Activated CD8-positive, alpha-beta T cell treated with anti-CD3 and anti-CD28 coated beads for 36 hours (primary cell): ENCODE results near the gene GIT2. TPM values are rescaled to one million over a fixed set of nuclear protein-coding genes. Genes with fewer than 3 reads are reported as not detected.
A peak's percentile ranks its signal among the peaks of the same experiment; 100 is the strongest.
"Not testable (repeated sequence)": the region's sequence is repeated elsewhere in the genome, so short reads cannot be mapped to it uniquely, and the experiment has no call there.

Source experiments
- ATAC-seq: fragments of 200-7000 bp; cut with Tn5 transposase; one replicate; pipeline ENCODE4 v1.10.0; 2021; ENCODE audit warnings: mild to moderate bottlenecking, moderate library complexity
- CTCF ChIA-PET: fragments of 350-600 bp; sonication (Branson Sonifier 250); formaldehyde crosslinking; loops from one replicate; lab custom pipeline; 2021; ENCODE audit warnings: antibody characterized with exemption; lab: Charles Lee
- POLR2A ChIA-PET: fragments of 350-600 bp; sonication (Branson Sonifier 250); formaldehyde crosslinking; loops from one replicate; lab custom pipeline; 2021; ENCODE audit warnings: antibody characterized with exemption; lab: Charles Lee
- DNase-seq: peaks from one replicate; pipeline ENCODE4 v3.0.0-alpha.2; 2020
- H3K27ac Mint-ChIP-seq: one replicate; pipeline ENCODE4 v1.8.0; 2021; ENCODE audit warnings: mild to moderate bottlenecking, mixed read lengths
- H3K27me3 Mint-ChIP-seq: one replicate; pipeline ENCODE4 v1.8.0; 2021; ENCODE audit warnings: mixed read lengths
- H3K36me3 Mint-ChIP-seq: one replicate; pipeline ENCODE4 v1.8.0; 2021; ENCODE audit warnings: low read depth, mixed read lengths
- H3K4me1 Mint-ChIP-seq: one replicate; pipeline ENCODE4 v1.8.0; 2021; ENCODE audit warnings: low read depth, mixed read lengths
- H3K4me3 Mint-ChIP-seq: one replicate; pipeline ENCODE4 v1.8.0; 2021; ENCODE audit warnings: mild to moderate bottlenecking, moderate library complexity, mixed read lengths
- H3K9me3 Mint-ChIP-seq: one replicate; pipeline ENCODE4 v1.8.0; 2021; ENCODE audit warnings: mixed read lengths
- intact Hi-C: fragments of 100-400 bp; cut with micrococcal nuclease; formaldehyde crosslinking; loops from one replicate; pipeline ENCODE4 v1.10.0; 2022
- total RNA-seq, 2 experiments: library from RNA; stranded (reverse); gene quantifications; one replicate each; pipeline ENCODE4 v1.2.3, GENCODE V29; 2021
- TF ChIP-seq, protein P1 (sequence below): fragments of 200-600 bp; IDR thresholded peaks from one replicate; pipeline ENCODE4 v1.8.0; 2022; ENCODE audit warnings: antibody characterized with exemption, mild to moderate bottlenecking

GIT2 gene
- total RNA-seq, 2 experiments from 2014 or later = 49.2 to 49.6 TPM

DNA sequence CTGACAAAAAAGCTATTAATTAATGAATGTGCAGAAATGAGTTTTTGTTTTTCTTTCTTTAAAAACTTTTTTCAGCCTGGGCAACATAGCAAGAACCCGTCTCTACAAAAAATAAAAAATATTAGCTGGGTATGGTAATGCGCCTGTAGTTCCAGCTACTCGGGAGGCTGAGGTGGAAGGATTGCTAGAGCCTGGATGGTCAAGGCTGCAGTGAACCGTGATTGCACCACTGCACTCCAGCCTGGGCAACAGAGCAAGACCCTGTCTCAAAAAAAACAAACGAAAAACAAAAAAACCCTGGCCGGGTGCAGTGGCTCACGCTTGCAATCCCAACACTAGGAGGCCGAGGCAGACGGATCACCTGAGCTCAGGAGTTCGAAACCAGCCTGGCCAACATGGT is 7.9 kb downstream of the GIT2 start:
- TF ChIP-seq, protein P1, sequence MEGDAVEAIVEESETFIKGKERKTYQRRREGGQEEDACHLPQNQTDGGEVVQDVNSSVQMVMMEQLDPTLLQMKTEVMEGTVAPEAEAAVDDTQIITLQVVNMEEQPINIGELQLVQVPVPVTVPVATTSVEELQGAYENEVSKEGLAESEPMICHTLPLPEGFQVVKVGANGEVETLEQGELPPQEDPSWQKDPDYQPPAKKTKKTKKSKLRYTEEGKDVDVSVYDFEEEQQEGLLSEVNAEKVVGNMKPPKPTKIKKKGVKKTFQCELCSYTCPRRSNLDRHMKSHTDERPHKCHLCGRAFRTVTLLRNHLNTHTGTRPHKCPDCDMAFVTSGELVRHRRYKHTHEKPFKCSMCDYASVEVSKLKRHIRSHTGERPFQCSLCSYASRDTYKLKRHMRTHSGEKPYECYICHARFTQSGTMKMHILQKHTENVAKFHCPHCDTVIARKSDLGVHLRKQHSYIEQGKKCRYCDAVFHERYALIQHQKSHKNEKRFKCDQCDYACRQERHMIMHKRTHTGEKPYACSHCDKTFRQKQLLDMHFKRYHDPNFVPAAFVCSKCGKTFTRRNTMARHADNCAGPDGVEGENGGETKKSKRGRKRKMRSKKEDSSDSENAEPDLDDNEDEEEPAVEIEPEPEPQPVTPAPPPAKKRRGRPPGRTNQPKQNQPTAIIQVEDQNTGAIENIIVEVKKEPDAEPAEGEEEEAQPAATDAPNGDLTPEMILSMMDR = no peak
- H3K27ac Mint-ChIP-seq = peak overlapping the region; percentile 86
- H3K4me3 Mint-ChIP-seq = no peak overlapping the region
- H3K36me3 Mint-ChIP-seq = peaks cover 53% of the 10 kb centered on the region
- H3K27me3 Mint-ChIP-seq = no peaks in the 10 kb centered on the region
- ATAC-seq (no peak), DNase-seq (no peak)
- ChIA-PET POLR2A (interaction anchor here (0.8 to 2.6 kb wide), 5 partner anchors 9 to 15 kb away, joined by 3 to 11 read pairs (median 4); partner anchors contain the start of gene ANKRD13A), CTCF (interaction anchor here (1.1 kb wide), 1 partner anchor 15 kb away, joined by 3 read pairs; no protein-coding TSS in a partner anchor)
- H3K4me1 Mint-ChIP-seq = peaks cover 53% of the 10 kb centered on the region
- H3K9me3 Mint-ChIP-seq = no peaks in the 10 kb centered on the region
- intact Hi-C loops = no loop called here

DNA sequence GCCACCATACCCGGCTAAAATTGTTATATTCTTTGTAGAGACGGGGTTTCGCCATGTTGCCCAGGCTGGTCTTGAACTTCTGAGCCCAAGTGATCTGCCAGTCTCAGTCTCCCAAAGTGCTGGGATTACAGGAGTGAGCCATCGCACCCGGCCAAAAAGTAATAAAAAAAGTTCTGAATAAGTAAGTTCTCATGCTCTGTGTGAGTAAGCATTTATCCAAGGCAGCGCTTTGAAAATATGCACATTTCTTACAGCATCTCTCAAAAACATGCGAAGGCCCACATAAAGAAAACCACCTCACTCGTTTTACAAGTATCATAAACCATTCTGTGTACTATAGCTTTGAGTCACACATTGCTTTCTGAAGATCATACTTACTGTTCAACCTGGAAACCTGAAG is 8.6 kb downstream of the GIT2 start:
- intact Hi-C loops = no loop called here
- ChIA-PET POLR2A (interaction anchor here (1.0 to 2.6 kb wide), 4 partner anchors 8 to 14 kb away, joined by 3 to 11 read pairs (median 6); partner anchors contain the start of gene ANKRD13A), CTCF (no interaction called here)
- TF ChIP-seq, protein P1 = no peak
- DNase-seq (peak; percentile 33), ATAC-seq (peak; percentile 88)
- no peaks in the 10 kb centered on the region for H3K9me3 Mint-ChIP-seq
- H3K27me3 Mint-ChIP-seq = no peaks in the 10 kb centered on the region
- no peak overlapping the region for H3K4me3 Mint-ChIP-seq
- H3K4me1 Mint-ChIP-seq = peaks cover 49% of the 10 kb centered on the region
- peaks cover 60% of the 10 kb centered on the region for H3K36me3 Mint-ChIP-seq
- peak overlapping the region; percentile 86 for H3K27ac Mint-ChIP-seq

DNA sequence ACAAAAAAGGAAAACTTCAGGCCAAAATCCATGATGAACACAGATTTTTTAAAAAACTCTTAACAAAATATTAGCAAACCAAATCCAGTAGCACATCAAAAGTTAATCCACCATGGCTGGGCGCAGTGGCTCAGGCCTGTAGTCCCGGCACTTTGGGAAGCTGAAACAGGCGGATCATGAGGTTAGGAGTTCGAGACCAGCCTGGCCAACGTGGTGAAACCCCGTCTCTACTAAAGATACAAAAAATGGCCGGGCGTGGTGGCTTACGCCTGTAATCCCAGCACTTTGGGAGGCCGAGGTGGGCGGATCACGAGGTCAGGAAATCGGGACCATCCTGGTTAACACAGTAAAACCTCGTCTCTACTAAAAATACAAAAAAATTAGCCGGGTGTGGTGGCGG is 9.9 kb downstream of the GIT2 start:
- H3K4me3 Mint-ChIP-seq, intact Hi-C loops, CTCF ChIA-PET, H3K27me3 Mint-ChIP-seq, DNase-seq, H3K9me3 Mint-ChIP-seq, ATAC-seq: not testable (repeated sequence)
- POLR2A ChIA-PET = interaction anchor here (1.3 to 2.6 kb wide), 2 partner anchors 9 kb away, joined by 4 to 11 read pairs; no protein-coding TSS in a partner anchor
- H3K4me1 Mint-ChIP-seq = peaks cover 49% of the 10 kb centered on the region
- H3K27ac Mint-ChIP-seq = peak overlapping the region; percentile 74
- H3K36me3 Mint-ChIP-seq = peaks cover 66% of the 10 kb centered on the region

DNA sequence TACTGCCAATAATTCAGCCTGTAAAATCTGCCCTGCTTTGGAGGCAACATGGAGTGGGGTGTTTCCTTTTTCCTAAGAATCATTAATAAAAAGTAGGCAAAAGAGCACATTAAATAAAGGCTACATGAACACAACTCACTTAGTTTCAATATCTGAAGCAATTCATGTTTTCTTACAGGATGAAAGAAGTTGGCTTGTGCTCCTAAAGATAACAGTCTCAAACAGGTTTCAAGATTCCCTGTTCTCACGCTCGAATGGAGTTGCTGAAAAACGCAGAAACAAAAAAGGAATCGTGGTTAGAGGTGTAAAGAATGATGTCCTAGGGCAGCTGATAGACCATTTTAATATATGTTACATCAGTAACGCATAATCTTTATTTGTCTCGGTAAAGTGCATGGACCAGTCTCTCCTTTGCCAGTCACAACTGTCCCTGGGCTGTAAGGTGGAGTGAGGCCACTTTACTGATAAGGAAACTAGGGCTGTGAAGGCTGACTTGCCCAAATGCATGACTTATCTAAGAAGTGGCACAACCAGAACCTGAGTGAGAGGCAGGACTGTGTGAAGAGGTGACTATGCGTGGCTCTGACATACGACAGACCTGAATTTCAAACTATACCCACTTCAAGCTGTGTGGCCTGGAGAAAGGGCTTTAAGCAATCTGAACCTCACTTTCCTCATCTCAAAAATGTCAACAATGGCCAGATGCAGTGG is 12.6 kb downstream of the GIT2 start:
- peaks cover 58% of the 10 kb centered on the region for H3K4me1 Mint-ChIP-seq
- TF ChIP-seq, protein P1 = no peak
- ChIA-PET POLR2A (interaction anchor here (1.7 to 3.4 kb wide), 2 partner anchors 9 to 12 kb away, joined by 8 to 16 read pairs; partner anchors contain the start of gene GIT2), CTCF (no interaction called here)
- intact Hi-C loops = no loop called here
- H3K36me3 Mint-ChIP-seq = peaks cover 73% of the 10 kb centered on the region
- peak overlapping the region; percentile 44 for H3K27ac Mint-ChIP-seq
- no peak for DNase-seq
- no peak for ATAC-seq
- no peak overlapping the region for H3K4me3 Mint-ChIP-seq
- peaks cover 7% of the 10 kb centered on the region for H3K9me3 Mint-ChIP-seq
- no peaks in the 10 kb centered on the region for H3K27me3 Mint-ChIP-seq

DNA sequence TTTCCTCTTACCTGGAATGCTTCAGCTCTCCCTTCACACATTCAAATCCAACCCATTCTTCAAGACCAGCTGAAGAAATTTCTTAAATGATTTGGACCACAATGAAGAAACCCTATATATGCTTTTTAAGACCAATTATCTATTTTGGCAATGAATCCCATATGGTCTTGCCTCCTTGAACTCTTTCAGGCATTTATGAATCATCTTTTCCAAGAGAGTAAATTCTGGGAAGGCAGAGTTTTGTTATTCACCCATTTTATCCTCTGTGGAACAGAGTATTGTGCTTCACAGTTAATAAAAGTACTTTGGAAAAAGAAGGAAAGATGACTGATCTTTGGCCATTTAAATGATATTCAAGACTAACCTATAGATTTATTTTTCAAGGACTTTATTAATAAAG is 14.0 kb downstream of the GIT2 start:
- no peak for DNase-seq
- ChIA-PET POLR2A (interaction anchor here (2.3 to 3.8 kb wide), 3 partner anchors 13 to 22 kb away, joined by 11 to 20 read pairs (median 16); partner anchors contain the start of genes ANKRD13A and GIT2), CTCF (no interaction called here)
- H3K36me3 Mint-ChIP-seq = peaks cover 74% of the 10 kb centered on the region
- intact Hi-C loops = no loop called here
- ATAC-seq = no peak
- no peaks in the 10 kb centered on the region for H3K27me3 Mint-ChIP-seq
- peaks cover 56% of the 10 kb centered on the region for H3K4me1 Mint-ChIP-seq
- TF ChIP-seq, protein P1 = no peak
- no peak overlapping the region for H3K4me3 Mint-ChIP-seq
- peak overlapping the region; percentile 85 for H3K27ac Mint-ChIP-seq
- H3K9me3 Mint-ChIP-seq = peaks cover 12% of the 10 kb centered on the region
